ENCODE data around the gene STEAP1B. TPM values are rescaled to one million over a fixed set of nuclear protein-coding genes. Genes with fewer than 3 reads are reported as not detected.

Gene STEAP1B
- total and polyA plus RNA-seq, 4 donors = 0.06 to 0.28 (median 0.08) TPM; not detected in 1

DNA sequence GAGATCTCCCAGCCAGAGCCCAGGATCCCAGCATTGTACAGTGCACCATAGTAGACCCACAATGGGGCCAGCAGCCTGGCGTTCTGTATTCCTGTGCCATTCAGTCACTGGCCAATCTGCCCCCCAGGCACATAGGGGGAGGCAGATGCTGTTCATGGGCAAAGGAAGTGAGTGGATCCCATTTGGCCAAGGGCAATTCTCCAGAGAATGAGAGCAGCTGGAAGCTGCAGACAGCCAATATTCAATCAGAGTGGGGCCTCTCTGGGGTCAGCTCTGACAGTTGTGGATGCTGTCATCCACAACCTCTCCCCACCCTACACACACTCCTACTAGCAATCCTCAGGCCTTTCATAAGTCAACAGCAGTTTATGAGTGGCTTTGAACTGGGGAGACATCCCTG, 17.5 kb downstream of the STEAP1B start:
- no peaks in the 10 kb centered on the region for H3K9me3 ChIP-seq (ENCODE audit: control insufficient read depth in 4 of 4, low read length in 3 of 4)
- no peak overlapping the region for H3K9ac ChIP-seq (ENCODE audit: low read depth in 1 of 2, low read length in 2 of 2)
- no peaks in the 10 kb centered on the region for H3K27me3 ChIP-seq (ENCODE audit: control insufficient read depth in 4 of 4, insufficient read depth in 4 of 4, low read length in 3 of 4)
- H3K4me3 ChIP-seq (ENCODE audit: low read depth in 1 of 3, low read length in 3 of 3) = no peak overlapping the region
- no peaks in the 10 kb centered on the region for H3K36me3 ChIP-seq (ENCODE audit: control insufficient read depth in 4 of 4, insufficient read depth in 3 of 4, low read depth in 1 of 4, low read length in 3 of 4)
- no peak for DNase-seq (ENCODE audit: low spot score)
- no peaks in the 10 kb centered on the region for H3K4me1 ChIP-seq (ENCODE audit: control insufficient read depth in 4 of 4, insufficient read depth in 4 of 4, low read length in 3 of 4)
- 72% methylated on average over 1 of the region's 1 CpG for WGBS
- TF ChIP-seq RXRA (IDR thresholded peaks at IDR 0.05) (no peak), RAD21 (IDR thresholded peaks at IDR 0.05) (no peak), SP1 (IDR thresholded peaks at IDR 0.05) (no peak), HNF4A (conservative IDR thresholded peaks at IDR 0.05) (no peak), NR2F2 (IDR thresholded peaks at IDR 0.05) (no peak), FOXA1 (IDR thresholded peaks at IDR 0.05) (no peak), TAF1 (conservative IDR thresholded peaks at IDR 0.05) (no peak), EGR1 (IDR thresholded peaks at IDR 0.05; ENCODE audit: low read depth in 2 of 2) (no peak), YY1 (IDR thresholded peaks at IDR 0.05) (no peak), FOXA2 (IDR thresholded peaks at IDR 0.05) (no peak), HNF4G (IDR thresholded peaks at IDR 0.05) (no peak), JUND (IDR thresholded peaks at IDR 0.05) (no peak)
- TF ChIP-seq, protein P1, sequence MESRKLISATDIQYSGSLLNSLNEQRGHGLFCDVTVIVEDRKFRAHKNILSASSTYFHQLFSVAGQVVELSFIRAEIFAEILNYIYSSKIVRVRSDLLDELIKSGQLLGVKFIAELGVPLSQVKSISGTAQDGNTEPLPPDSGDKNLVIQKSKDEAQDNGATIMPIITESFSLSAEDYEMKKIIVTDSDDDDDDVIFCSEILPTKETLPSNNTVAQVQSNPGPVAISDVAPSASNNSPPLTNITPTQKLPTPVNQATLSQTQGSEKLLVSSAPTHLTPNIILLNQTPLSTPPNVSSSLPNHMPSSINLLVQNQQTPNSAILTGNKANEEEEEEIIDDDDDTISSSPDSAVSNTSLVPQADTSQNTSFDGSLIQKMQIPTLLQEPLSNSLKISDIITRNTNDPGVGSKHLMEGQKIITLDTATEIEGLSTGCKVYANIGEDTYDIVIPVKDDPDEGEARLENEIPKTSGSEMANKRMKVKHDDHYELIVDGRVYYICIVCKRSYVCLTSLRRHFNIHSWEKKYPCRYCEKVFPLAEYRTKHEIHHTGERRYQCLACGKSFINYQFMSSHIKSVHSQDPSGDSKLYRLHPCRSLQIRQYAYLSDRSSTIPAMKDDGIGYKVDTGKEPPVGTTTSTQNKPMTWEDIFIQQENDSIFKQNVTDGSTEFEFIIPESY (IDR thresholded peaks at IDR 0.05) = no peak
- TF ChIP-seq, protein P2, sequence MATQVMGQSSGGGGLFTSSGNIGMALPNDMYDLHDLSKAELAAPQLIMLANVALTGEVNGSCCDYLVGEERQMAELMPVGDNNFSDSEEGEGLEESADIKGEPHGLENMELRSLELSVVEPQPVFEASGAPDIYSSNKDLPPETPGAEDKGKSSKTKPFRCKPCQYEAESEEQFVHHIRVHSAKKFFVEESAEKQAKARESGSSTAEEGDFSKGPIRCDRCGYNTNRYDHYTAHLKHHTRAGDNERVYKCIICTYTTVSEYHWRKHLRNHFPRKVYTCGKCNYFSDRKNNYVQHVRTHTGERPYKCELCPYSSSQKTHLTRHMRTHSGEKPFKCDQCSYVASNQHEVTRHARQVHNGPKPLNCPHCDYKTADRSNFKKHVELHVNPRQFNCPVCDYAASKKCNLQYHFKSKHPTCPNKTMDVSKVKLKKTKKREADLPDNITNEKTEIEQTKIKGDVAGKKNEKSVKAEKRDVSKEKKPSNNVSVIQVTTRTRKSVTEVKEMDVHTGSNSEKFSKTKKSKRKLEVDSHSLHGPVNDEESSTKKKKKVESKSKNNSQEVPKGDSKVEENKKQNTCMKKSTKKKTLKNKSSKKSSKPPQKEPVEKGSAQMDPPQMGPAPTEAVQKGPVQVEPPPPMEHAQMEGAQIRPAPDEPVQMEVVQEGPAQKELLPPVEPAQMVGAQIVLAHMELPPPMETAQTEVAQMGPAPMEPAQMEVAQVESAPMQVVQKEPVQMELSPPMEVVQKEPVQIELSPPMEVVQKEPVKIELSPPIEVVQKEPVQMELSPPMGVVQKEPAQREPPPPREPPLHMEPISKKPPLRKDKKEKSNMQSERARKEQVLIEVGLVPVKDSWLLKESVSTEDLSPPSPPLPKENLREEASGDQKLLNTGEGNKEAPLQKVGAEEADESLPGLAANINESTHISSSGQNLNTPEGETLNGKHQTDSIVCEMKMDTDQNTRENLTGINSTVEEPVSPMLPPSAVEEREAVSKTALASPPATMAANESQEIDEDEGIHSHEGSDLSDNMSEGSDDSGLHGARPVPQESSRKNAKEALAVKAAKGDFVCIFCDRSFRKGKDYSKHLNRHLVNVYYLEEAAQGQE (IDR thresholded peaks at IDR 0.05) = no peak
- TF ChIP-seq, protein P3, sequence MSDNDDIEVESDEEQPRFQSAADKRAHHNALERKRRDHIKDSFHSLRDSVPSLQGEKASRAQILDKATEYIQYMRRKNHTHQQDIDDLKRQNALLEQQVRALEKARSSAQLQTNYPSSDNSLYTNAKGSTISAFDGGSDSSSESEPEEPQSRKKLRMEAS (IDR thresholded peaks at IDR 0.05) = no peak
- TF ChIP-seq, protein P4, sequence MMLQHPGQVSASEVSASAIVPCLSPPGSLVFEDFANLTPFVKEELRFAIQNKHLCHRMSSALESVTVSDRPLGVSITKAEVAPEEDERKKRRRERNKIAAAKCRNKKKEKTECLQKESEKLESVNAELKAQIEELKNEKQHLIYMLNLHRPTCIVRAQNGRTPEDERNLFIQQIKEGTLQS (IDR thresholded peaks at IDR 0.05) = no peak
- TF ChIP-seq, protein P5, sequence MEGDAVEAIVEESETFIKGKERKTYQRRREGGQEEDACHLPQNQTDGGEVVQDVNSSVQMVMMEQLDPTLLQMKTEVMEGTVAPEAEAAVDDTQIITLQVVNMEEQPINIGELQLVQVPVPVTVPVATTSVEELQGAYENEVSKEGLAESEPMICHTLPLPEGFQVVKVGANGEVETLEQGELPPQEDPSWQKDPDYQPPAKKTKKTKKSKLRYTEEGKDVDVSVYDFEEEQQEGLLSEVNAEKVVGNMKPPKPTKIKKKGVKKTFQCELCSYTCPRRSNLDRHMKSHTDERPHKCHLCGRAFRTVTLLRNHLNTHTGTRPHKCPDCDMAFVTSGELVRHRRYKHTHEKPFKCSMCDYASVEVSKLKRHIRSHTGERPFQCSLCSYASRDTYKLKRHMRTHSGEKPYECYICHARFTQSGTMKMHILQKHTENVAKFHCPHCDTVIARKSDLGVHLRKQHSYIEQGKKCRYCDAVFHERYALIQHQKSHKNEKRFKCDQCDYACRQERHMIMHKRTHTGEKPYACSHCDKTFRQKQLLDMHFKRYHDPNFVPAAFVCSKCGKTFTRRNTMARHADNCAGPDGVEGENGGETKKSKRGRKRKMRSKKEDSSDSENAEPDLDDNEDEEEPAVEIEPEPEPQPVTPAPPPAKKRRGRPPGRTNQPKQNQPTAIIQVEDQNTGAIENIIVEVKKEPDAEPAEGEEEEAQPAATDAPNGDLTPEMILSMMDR (IDR thresholded peaks at IDR 0.05; ENCODE audit: low read depth, low read length, missing input control) = no peak
- no peak overlapping the region for H3K27ac ChIP-seq (ENCODE audit: low read depth in 1 of 2, low read length in 2 of 2)

DNA sequence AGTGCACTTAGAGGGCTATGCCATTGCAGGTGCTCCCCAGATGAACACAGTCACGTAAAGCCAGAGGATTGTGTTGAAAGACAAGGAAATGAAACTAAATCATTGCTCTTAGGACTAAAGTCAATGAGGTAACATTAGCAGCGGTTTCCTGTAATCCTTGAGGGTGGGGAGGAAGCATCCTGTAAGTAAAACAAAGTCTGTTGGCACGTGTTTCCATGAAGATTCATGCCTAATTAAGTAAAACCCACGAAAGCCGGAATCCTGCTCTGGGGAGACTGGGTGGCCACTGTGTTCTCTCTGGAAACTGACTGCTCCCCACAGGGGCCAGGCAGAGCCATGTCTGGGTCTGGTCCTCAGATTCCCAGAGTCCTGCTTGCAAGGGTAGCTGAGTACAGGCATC, 18.3 kb downstream of the STEAP1B start:
- Histone ChIP-seq H3K27me3 (ENCODE audit: control insufficient read depth in 4 of 4, insufficient read depth in 4 of 4, low read length in 3 of 4) (no peaks in the 10 kb centered on the region), H3K4me3 (ENCODE audit: low read depth in 1 of 3, low read length in 3 of 3) (no peak overlapping the region), H3K9ac (ENCODE audit: low read depth in 1 of 2, low read length in 2 of 2) (no peak overlapping the region), H3K27ac (ENCODE audit: low read depth in 1 of 2, low read length in 2 of 2) (no peak overlapping the region), H3K4me1 (ENCODE audit: control insufficient read depth in 4 of 4, insufficient read depth in 4 of 4, low read length in 3 of 4) (no peaks in the 10 kb centered on the region), H3K9me3 (ENCODE audit: control insufficient read depth in 4 of 4, low read length in 3 of 4) (no peaks in the 10 kb centered on the region), H3K36me3 (ENCODE audit: control insufficient read depth in 4 of 4, insufficient read depth in 3 of 4, low read depth in 1 of 4, low read length in 3 of 4) (no peaks in the 10 kb centered on the region)
- WGBS = 66% methylated on average over 5 of the region's 5 CpGs
- no peak for DNase-seq (ENCODE audit: low spot score)
- no peak for TF ChIP-seq SP1 (IDR thresholded peaks at IDR 0.05)
- TF ChIP-seq RXRA (IDR thresholded peaks at IDR 0.05) = no peak
- no peak for TF ChIP-seq FOXA1 (IDR thresholded peaks at IDR 0.05)
- no peak for TF ChIP-seq TAF1 (conservative IDR thresholded peaks at IDR 0.05)
- TF ChIP-seq FOXA2 (IDR thresholded peaks at IDR 0.05) = no peak
- no peak for TF ChIP-seq HNF4G (IDR thresholded peaks at IDR 0.05)
- TF ChIP-seq, protein P5 (IDR thresholded peaks at IDR 0.05; ENCODE audit: low read depth, low read length, missing input control) = no peak
- no peak for TF ChIP-seq EGR1 (IDR thresholded peaks at IDR 0.05; ENCODE audit: low read depth in 2 of 2)
- TF ChIP-seq, protein P4 (IDR thresholded peaks at IDR 0.05) = no peak
- TF ChIP-seq, protein P1 (IDR thresholded peaks at IDR 0.05) = no peak
- TF ChIP-seq GABPA (IDR thresholded peaks at IDR 0.05 in 1 of 2, conservative IDR thresholded peaks at IDR 0.05 in 1 of 2) = no peak
- TF ChIP-seq, protein P3 (IDR thresholded peaks at IDR 0.05) = no peak
- no peak for TF ChIP-seq YY1 (IDR thresholded peaks at IDR 0.05)
- TF ChIP-seq JUND (IDR thresholded peaks at IDR 0.05) = no peak

Data from liver (tissue), 9 donors.